OCI-LY7 (cell line): Measurements from ENCODE around the gene SNRPF.

Experiments
- EZH2phosphoT487 ChIP-seq: fragments of 200-600 bp; sonication (generic); IDR thresholded peaks from 2 replicates; pipeline ENCODE4 v1.6.1; 2018; ENCODE audit warnings: low read depth, borderline replicate concordance, mild to moderate bottlenecking, mixed run types, antibody characterized with exemption, low read length, moderate library complexity, mixed read lengths
- TF ChIP-seq, protein P1 (sequence below): fragments of 200-600 bp; sonication (generic); conservative IDR thresholded peaks from 2 replicates; pipeline ENCODE4 v1.5.1; 2014; ENCODE audit warnings: mild to moderate bottlenecking, antibody characterized with exemption, low read length, moderate library complexity, mixed read lengths

DNA sequence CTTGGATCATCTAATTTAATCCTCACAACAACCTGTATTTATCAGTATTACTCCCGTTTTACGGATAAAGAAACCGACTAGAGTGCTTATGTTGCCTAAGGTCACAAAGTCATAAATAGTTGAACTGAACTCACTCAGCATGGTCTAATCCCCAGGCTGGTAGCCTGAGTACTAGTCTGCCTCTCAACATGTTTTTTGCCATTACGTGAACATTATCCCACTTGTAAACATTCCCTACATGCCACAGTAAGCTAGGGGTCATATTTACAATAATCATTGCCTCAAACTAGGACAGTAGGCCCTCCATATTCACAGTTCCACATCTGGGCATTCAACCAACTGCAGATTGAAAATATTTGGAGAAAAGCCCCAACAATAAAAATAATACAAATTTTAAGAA is 12.1 kb downstream of the SNRPF start:
- TF ChIP-seq, protein P1, sequence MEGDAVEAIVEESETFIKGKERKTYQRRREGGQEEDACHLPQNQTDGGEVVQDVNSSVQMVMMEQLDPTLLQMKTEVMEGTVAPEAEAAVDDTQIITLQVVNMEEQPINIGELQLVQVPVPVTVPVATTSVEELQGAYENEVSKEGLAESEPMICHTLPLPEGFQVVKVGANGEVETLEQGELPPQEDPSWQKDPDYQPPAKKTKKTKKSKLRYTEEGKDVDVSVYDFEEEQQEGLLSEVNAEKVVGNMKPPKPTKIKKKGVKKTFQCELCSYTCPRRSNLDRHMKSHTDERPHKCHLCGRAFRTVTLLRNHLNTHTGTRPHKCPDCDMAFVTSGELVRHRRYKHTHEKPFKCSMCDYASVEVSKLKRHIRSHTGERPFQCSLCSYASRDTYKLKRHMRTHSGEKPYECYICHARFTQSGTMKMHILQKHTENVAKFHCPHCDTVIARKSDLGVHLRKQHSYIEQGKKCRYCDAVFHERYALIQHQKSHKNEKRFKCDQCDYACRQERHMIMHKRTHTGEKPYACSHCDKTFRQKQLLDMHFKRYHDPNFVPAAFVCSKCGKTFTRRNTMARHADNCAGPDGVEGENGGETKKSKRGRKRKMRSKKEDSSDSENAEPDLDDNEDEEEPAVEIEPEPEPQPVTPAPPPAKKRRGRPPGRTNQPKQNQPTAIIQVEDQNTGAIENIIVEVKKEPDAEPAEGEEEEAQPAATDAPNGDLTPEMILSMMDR, result no peak
- TF ChIP-seq EZH2phosphoT487, result no peak
